ENCODE data around the gene AGK. TPM values are rescaled to one million over a fixed set of nuclear protein-coding genes. Genes with fewer than 3 reads are reported as not detected.
"Not testable (repeated sequence)": the region's sequence is repeated elsewhere in the genome, so short reads cannot be mapped to it uniquely, and the experiment has no call there.

AGK gene
- polyA plus RNA-seq, 1 donor: 27.4 TPM

- H3K27ac ChIP-seq (ENCODE audit: low read length): no peak overlapping the region
- no peaks in the 10 kb centered on the region for H3K27me3 ChIP-seq (ENCODE audit: control insufficient read depth, insufficient read depth, low read length)
- no peak for DNase-seq
- H3K4me1 ChIP-seq (ENCODE audit: control insufficient read depth, insufficient read depth, low read length): peaks cover 6% of the 10 kb centered on the region
- H3K4me3 ChIP-seq (ENCODE audit: low read length): peak overlapping the region; percentile 47
- WGBS (ENCODE audit: insufficient coverage, low lambda C conversion rate): no CpG with 5 or more reads among the region's 4 CpGs
- no peaks in the 10 kb centered on the region for H3K9me3 ChIP-seq (ENCODE audit: control insufficient read depth, low read depth, low read length)
- peaks cover 4% of the 10 kb centered on the region for H3K36me3 ChIP-seq (ENCODE audit: control insufficient read depth, insufficient read depth, low read length)
Observed at GRCh38 chr7:141551782-141552181, 572 bp downstream of the AGK start.

- no CpG with 5 or more reads among the region's 3 CpGs for WGBS (ENCODE audit: insufficient coverage, low lambda C conversion rate)
Observed at GRCh38 chr7:141557360-141557759, 6.2 kb downstream of the AGK start.

GRCh38 chr7:141557831-141558531 is 6.8 kb downstream of the AGK start:
- H3K36me3 ChIP-seq (ENCODE audit: control insufficient read depth, insufficient read depth, low read length): peaks cover 21% of the 10 kb centered on the region
- not testable (repeated sequence) for H3K4me3 ChIP-seq (ENCODE audit: low read length); H3K9me3 ChIP-seq (ENCODE audit: control insufficient read depth, low read depth, low read length); DNase-seq; H3K4me1 ChIP-seq (ENCODE audit: control insufficient read depth, insufficient read depth, low read length); H3K27ac ChIP-seq (ENCODE audit: low read length); H3K27me3 ChIP-seq (ENCODE audit: control insufficient read depth, insufficient read depth, low read length)
- 92% methylated on average over 4 of the region's 11 CpGs for WGBS (ENCODE audit: insufficient coverage, low lambda C conversion rate)

More at GRCh38 chr7:141557360-141557759, 6.2 kb downstream of the AGK start:
- Histone ChIP-seq H3K4me3 (ENCODE audit: low read length) (no peak overlapping the region), H3K36me3 (ENCODE audit: control insufficient read depth, insufficient read depth, low read length) (peaks cover 18% of the 10 kb centered on the region), H3K4me1 (ENCODE audit: control insufficient read depth, insufficient read depth, low read length) (no peaks in the 10 kb centered on the region), H3K9me3 (ENCODE audit: control insufficient read depth, low read depth, low read length) (peaks cover 3% of the 10 kb centered on the region), H3K27me3 (ENCODE audit: control insufficient read depth, insufficient read depth, low read length) (no peaks in the 10 kb centered on the region), H3K27ac (ENCODE audit: low read length) (no peak overlapping the region)
- no peak for DNase-seq

- Histone ChIP-seq H3K27ac (ENCODE audit: low read length) (no peak overlapping the region), H3K36me3 (ENCODE audit: control insufficient read depth, insufficient read depth, low read length) (peaks cover 25% of the 10 kb centered on the region), H3K27me3 (ENCODE audit: control insufficient read depth, insufficient read depth, low read length) (no peaks in the 10 kb centered on the region), H3K4me1 (ENCODE audit: control insufficient read depth, insufficient read depth, low read length) (no peaks in the 10 kb centered on the region), H3K9me3 (ENCODE audit: control insufficient read depth, low read depth, low read length) (peaks cover 3% of the 10 kb centered on the region), H3K4me3 (ENCODE audit: low read length) (no peak overlapping the region)
- 90% methylated on average over 2 of the region's 3 CpGs for WGBS (ENCODE audit: insufficient coverage, low lambda C conversion rate)
- DNase-seq: no peak
Observed at GRCh38 chr7:141558544-141559183, 7.5 kb downstream of the AGK start.

GRCh38 chr7:141559961-141560360 is 8.8 kb downstream of the AGK start:
- 86% methylated on average over 1 of the region's 1 CpG for WGBS (ENCODE audit: insufficient coverage, low lambda C conversion rate)
- peaks cover 26% of the 10 kb centered on the region for H3K36me3 ChIP-seq (ENCODE audit: control insufficient read depth, insufficient read depth, low read length)

GRCh38 chr7:141562036-141562435 is 10.8 kb downstream of the AGK start:
- peaks cover 32% of the 10 kb centered on the region for H3K36me3 ChIP-seq (ENCODE audit: control insufficient read depth, insufficient read depth, low read length)

More at GRCh38 chr7:141559961-141560360, 8.8 kb downstream of the AGK start:
- Histone ChIP-seq H3K27ac (ENCODE audit: low read length) (no peak overlapping the region), H3K4me3 (ENCODE audit: low read length) (no peak overlapping the region), H3K4me1 (ENCODE audit: control insufficient read depth, insufficient read depth, low read length) (no peaks in the 10 kb centered on the region), H3K27me3 (ENCODE audit: control insufficient read depth, insufficient read depth, low read length) (no peaks in the 10 kb centered on the region), H3K9me3 (ENCODE audit: control insufficient read depth, low read depth, low read length) (peaks cover 3% of the 10 kb centered on the region)
- no peak for DNase-seq

GRCh38 chr7:141562543-141562942 is 11.3 kb downstream of the AGK start:
- Histone ChIP-seq H3K9me3 (ENCODE audit: control insufficient read depth, low read depth, low read length) (peaks cover 3% of the 10 kb centered on the region), H3K36me3 (ENCODE audit: control insufficient read depth, insufficient read depth, low read length) (peaks cover 35% of the 10 kb centered on the region), H3K27ac (ENCODE audit: low read length) (no peak overlapping the region), H3K4me1 (ENCODE audit: control insufficient read depth, insufficient read depth, low read length) (no peaks in the 10 kb centered on the region), H3K27me3 (ENCODE audit: control insufficient read depth, insufficient read depth, low read length) (no peaks in the 10 kb centered on the region), H3K4me3 (ENCODE audit: low read length) (no peak overlapping the region)
- DNase-seq: no peak
- no CpG with 5 or more reads among the region's 5 CpGs for WGBS (ENCODE audit: insufficient coverage, low lambda C conversion rate)

More at GRCh38 chr7:141562036-141562435, 10.8 kb downstream of the AGK start:
- H3K27ac ChIP-seq (ENCODE audit: low read length): no peak overlapping the region
- no CpG with 5 or more reads among the region's 5 CpGs for WGBS (ENCODE audit: insufficient coverage, low lambda C conversion rate)
- no peak overlapping the region for H3K4me3 ChIP-seq (ENCODE audit: low read length)
- no peaks in the 10 kb centered on the region for H3K27me3 ChIP-seq (ENCODE audit: control insufficient read depth, insufficient read depth, low read length)
- DNase-seq: no peak
- H3K9me3 ChIP-seq (ENCODE audit: control insufficient read depth, low read depth, low read length): peaks cover 3% of the 10 kb centered on the region
- H3K4me1 ChIP-seq (ENCODE audit: control insufficient read depth, insufficient read depth, low read length): no peaks in the 10 kb centered on the region

- WGBS (ENCODE audit: insufficient coverage, low lambda C conversion rate): 87% methylated on average over 2 of the region's 2 CpGs
Observed at GRCh38 chr7:141562972-141563371, 11.8 kb downstream of the AGK start.

GRCh38 chr7:141563956-141564623 is 12.9 kb downstream of the AGK start:
- Histone ChIP-seq H3K4me3 (ENCODE audit: low read length) (no peak overlapping the region), H3K27ac (ENCODE audit: low read length) (no peak overlapping the region), H3K36me3 (ENCODE audit: control insufficient read depth, insufficient read depth, low read length) (peaks cover 34% of the 10 kb centered on the region), H3K27me3 (ENCODE audit: control insufficient read depth, insufficient read depth, low read length) (no peaks in the 10 kb centered on the region), H3K4me1 (ENCODE audit: control insufficient read depth, insufficient read depth, low read length) (no peaks in the 10 kb centered on the region), H3K9me3 (ENCODE audit: control insufficient read depth, low read depth, low read length) (peaks cover 3% of the 10 kb centered on the region)
- WGBS (ENCODE audit: insufficient coverage, low lambda C conversion rate): no CpG with 5 or more reads among the region's 2 CpGs
- no peak for DNase-seq

More at GRCh38 chr7:141562972-141563371, 11.8 kb downstream of the AGK start:
- Histone ChIP-seq H3K4me3 (ENCODE audit: low read length) (no peak overlapping the region), H3K9me3 (ENCODE audit: control insufficient read depth, low read depth, low read length) (peaks cover 3% of the 10 kb centered on the region), H3K4me1 (ENCODE audit: control insufficient read depth, insufficient read depth, low read length) (no peaks in the 10 kb centered on the region), H3K27ac (ENCODE audit: low read length) (no peak overlapping the region), H3K27me3 (ENCODE audit: control insufficient read depth, insufficient read depth, low read length) (no peaks in the 10 kb centered on the region), H3K36me3 (ENCODE audit: control insufficient read depth, insufficient read depth, low read length) (peaks cover 37% of the 10 kb centered on the region)
- DNase-seq: no peak

- H3K4me1 ChIP-seq (ENCODE audit: control insufficient read depth, insufficient read depth, low read length): no peaks in the 10 kb centered on the region
- WGBS (ENCODE audit: insufficient coverage, low lambda C conversion rate): no CpG with 5 or more reads among the region's 1 CpG
- H3K9me3 ChIP-seq (ENCODE audit: control insufficient read depth, low read depth, low read length): no peaks in the 10 kb centered on the region
- no peak overlapping the region for H3K4me3 ChIP-seq (ENCODE audit: low read length)
- H3K27me3 ChIP-seq (ENCODE audit: control insufficient read depth, insufficient read depth, low read length): no peaks in the 10 kb centered on the region
- H3K27ac ChIP-seq (ENCODE audit: low read length): no peak overlapping the region
- H3K36me3 ChIP-seq (ENCODE audit: control insufficient read depth, insufficient read depth, low read length): peaks cover 33% of the 10 kb centered on the region
- DNase-seq: no peak
Observed at GRCh38 chr7:141567432-141567831, 16.2 kb downstream of the AGK start.

Measured in large intestine (tissue), 3 donors.